PFSK-1 (cell line): ENCODE results near the gene CACNA2D2.

ENCODE experiments used
- POLR2AphosphoS5 ChIP-seq: IDR thresholded peaks from 2 replicates; pipeline ENCODE4 v1.6.1; 2012; ENCODE audit warnings: low read depth, mild to moderate bottlenecking, control low read depth, low read length, moderate library complexity
- REST ChIP-seq, 2 experiments: IDR thresholded peaks; 2 replicates each; pipeline versions ENCODE4 v1.6.1 to v1.8.0; 2011 to 2012; ENCODE audit warnings: low read depth in 2 of 2, low read length in 2 of 2, control low read depth in 1 of 2, inconsistent platforms in 1 of 2, mild to moderate bottlenecking in 1 of 2, moderate library complexity in 1 of 2; ENCODE audit not compliant: insufficient read depth in 1 of 2
- TAF1 ChIP-seq: IDR thresholded peaks from 2 replicates; pipeline ENCODE4 v1.6.1; 2012; ENCODE audit warnings: low read length, control low read depth, borderline replicate concordance; ENCODE audit not compliant: insufficient read depth

- TF ChIP-seq REST (IDR thresholded peaks at IDR 0.05; ENCODE audit: insufficient read depth in 1 of 2, low read depth in 2 of 2, low read length in 2 of 2) (no peak), TAF1 (no peak), POLR2AphosphoS5 (no peak)
Observed at GRCh38 chr3:50542177-50543034, 39.0 kb upstream of the CACNA2D2 start.
